Osteocyte (in vitro differentiated cells): ENCODE results near the gene LRCOL1. TPM values are rescaled to one million over a fixed set of nuclear protein-coding genes. Genes with fewer than 3 reads are reported as not detected.

ENCODE experiments used
- DNase-seq: peaks from one replicate; pipeline ENCODE4 v3.0.0; 2021; ENCODE audit warnings: mixed read lengths; ENCODE audit not compliant: unreplicated experiment; ENCODE audit errors: extremely low spot score
- H3K27ac Mint-ChIP-seq: one replicate; pipeline ENCODE4 v1.8.0; 2021; ENCODE audit warnings: mild to moderate bottlenecking, mixed read lengths; ENCODE audit not compliant: unreplicated experiment
- H3K27me3 Mint-ChIP-seq: one replicate; pipeline ENCODE4 v1.8.0; 2021; ENCODE audit warnings: mixed read lengths; ENCODE audit not compliant: unreplicated experiment
- H3K36me3 Mint-ChIP-seq: one replicate; pipeline ENCODE4 v1.8.0; 2021; ENCODE audit warnings: mixed read lengths; ENCODE audit not compliant: unreplicated experiment
- H3K4me1 Mint-ChIP-seq: one replicate; pipeline ENCODE4 v1.8.0; 2021; ENCODE audit warnings: mixed read lengths; ENCODE audit not compliant: unreplicated experiment
- H3K4me3 Mint-ChIP-seq: one replicate; pipeline ENCODE4 v1.8.0; 2021; ENCODE audit warnings: mild to moderate bottlenecking, moderate library complexity, mixed read lengths; ENCODE audit not compliant: unreplicated experiment
- H3K9me3 Mint-ChIP-seq: one replicate; pipeline ENCODE4 v1.8.0; 2021; ENCODE audit warnings: mixed read lengths; ENCODE audit not compliant: unreplicated experiment
- total RNA-seq: library from RNA; stranded (reverse); gene quantifications from 2 replicates; pipeline ENCODE4 v1.2.1, GENCODE V29; 2021
- TF ChIP-seq, protein P1 (sequence below): fragments of 200-600 bp; sonication (generic); IDR thresholded peaks from 2 replicates; pipeline ENCODE4 v1.5.0; 2021; ENCODE audit warnings: antibody characterized with exemption, mild to moderate bottlenecking, moderate library complexity

Gene LRCOL1
- total RNA-seq, 1 donor from 2014 or later = not detected

DNA sequence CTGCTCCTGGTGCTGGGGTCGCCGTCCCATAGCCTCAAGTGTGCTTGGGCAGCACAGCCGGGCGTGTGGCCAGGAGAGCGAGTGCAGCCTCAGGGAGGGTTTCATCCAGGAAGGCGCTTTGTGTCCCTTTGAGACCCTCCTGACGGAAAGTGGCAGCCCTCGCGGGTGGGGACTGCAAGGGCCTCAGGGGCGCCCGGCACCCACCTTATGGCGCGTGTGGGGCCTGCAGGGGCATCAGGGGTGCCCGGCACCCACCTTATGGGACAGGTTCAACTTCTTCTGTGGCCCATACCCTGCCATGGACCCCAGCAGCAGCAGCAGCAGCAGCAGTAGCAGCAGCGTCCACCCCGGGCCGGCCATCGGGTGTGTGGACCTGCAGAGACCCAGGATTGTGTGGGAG, 4.5 kb downstream of the LRCOL1 start:
- Mint-ChIP-seq H3K36me3 (no peaks in the 10 kb centered on the region), H3K27ac (no peak overlapping the region), H3K9me3 (no peaks in the 10 kb centered on the region), H3K4me3 (no peak overlapping the region), H3K27me3 (peaks cover 49% of the 10 kb centered on the region), H3K4me1 (peaks cover 10% of the 10 kb centered on the region)
- TF ChIP-seq, protein P1, sequence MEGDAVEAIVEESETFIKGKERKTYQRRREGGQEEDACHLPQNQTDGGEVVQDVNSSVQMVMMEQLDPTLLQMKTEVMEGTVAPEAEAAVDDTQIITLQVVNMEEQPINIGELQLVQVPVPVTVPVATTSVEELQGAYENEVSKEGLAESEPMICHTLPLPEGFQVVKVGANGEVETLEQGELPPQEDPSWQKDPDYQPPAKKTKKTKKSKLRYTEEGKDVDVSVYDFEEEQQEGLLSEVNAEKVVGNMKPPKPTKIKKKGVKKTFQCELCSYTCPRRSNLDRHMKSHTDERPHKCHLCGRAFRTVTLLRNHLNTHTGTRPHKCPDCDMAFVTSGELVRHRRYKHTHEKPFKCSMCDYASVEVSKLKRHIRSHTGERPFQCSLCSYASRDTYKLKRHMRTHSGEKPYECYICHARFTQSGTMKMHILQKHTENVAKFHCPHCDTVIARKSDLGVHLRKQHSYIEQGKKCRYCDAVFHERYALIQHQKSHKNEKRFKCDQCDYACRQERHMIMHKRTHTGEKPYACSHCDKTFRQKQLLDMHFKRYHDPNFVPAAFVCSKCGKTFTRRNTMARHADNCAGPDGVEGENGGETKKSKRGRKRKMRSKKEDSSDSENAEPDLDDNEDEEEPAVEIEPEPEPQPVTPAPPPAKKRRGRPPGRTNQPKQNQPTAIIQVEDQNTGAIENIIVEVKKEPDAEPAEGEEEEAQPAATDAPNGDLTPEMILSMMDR = no peak
- no peak for DNase-seq

DNA sequence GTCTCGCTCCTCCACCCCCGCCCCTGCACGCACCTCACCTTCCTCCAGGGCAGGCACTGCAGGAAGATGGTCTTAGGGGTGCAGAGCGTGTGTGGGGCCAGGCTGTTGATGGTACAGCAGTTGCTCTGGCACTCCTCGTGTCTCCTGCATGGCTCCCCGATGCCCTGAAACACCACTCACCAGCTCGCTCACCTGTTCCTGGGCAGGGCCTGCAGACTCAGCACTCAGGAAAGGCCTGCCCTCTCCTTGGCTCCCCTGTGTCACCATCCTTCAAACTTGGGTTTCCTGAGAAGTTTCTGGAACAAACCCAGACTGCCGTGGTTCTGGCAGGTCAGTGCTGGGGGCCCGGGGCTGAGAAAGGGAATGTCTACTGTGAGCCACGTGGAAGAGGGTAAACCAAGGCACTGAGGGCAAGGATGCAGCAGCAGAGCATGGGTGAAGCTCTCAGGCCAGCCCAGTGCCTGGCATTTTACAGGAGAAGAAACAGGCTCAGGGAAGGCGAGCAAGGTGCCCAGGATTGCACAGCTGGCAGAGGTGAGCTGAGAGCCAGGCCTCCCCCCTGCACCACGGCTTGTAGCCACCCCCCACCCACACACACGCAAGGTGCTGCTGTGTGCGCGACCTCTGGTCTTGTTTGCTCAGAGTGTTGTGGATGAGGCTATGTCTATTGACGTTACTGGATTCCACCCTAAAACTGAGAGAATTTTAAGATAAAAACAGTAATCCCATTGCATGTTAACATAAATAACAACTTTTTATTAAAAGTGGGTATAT, 5.5 kb downstream of the LRCOL1 start:
- Mint-ChIP-seq H3K27ac (no peak overlapping the region), H3K36me3 (no peaks in the 10 kb centered on the region), H3K9me3 (no peaks in the 10 kb centered on the region), H3K4me3 (no peak overlapping the region), H3K4me1 (peaks cover 10% of the 10 kb centered on the region), H3K27me3 (peaks cover 42% of the 10 kb centered on the region)
- TF ChIP-seq, protein P1 = no peak
- no peak for DNase-seq

DNA sequence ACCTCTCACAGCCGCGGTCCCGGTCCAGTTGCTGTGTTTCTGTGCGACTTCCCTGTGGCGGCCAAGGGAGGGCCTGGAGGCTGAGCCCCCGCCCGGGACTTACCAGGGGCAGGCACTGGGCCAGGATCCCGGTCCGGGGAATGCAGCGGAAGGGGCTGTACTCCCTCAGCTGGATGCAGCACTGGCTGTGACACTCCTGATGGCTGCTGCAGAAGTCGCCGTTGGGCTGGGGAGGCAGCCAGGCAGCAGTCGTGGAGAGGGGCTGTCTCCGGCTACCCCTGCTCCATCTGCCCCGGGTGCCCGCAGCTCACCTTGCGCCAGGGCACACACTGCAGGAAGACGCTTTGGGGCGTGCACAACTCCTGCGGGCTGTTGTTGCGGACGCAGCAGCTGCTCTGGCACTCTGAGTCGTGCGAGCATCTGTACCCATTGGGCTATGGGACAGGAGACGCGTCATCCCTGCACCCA, 6.2 kb downstream of the LRCOL1 start:
- no peaks in the 10 kb centered on the region for H3K9me3 Mint-ChIP-seq
- DNase-seq = peak; percentile 85
- H3K27me3 Mint-ChIP-seq = peaks cover 38% of the 10 kb centered on the region
- no peaks in the 10 kb centered on the region for H3K36me3 Mint-ChIP-seq
- TF ChIP-seq, protein P1 = no peak
- peaks cover 10% of the 10 kb centered on the region for H3K4me1 Mint-ChIP-seq
- no peak overlapping the region for H3K27ac Mint-ChIP-seq
- H3K4me3 Mint-ChIP-seq = no peak overlapping the region

DNA sequence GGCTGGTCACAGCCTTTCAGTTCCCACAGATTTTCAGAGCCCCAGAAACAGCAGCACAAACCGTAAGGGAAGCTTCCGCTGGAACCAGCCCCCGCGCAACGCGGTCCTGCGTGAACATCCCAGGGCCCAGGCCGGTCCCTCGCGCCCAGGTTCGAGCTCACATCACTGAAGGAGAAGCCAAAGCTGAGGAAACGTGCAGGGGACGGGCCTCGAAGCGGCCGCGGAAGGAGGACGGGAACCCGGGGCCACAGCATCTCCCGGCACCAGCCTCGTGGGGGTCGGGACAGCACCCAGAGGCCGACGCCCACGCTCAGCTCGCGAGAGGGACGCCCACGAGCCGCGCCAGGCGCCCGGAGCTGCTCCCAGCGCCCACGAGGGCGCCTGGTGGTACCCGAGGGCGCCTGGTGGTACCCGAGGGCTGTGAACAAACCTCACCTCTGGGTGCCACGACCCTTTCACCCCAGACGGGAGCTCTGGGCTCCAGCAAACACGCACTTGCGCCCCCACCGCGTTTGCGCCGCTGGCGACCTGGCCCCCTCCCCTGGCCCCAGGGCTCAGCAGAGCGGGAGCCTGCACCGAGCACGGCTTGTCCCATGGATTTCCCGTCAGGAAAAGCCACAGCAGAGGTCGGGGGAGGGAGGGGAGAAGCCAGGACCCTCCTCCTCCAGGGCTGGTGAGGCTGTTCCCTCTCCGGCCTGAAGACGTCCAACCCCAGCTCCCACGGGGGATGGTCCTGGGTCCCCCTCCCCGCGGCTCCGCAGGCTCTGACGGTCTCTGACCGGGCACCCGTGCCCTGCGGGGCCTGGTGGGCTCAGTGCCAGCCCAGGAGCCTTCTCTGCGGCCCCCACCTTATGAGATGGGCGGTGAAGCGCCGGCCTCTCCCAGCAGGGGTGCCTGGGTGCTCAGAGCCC, 6.9 kb downstream of the LRCOL1 start:
- Mint-ChIP-seq H3K4me3 (no peak overlapping the region), H3K4me1 (peaks cover 15% of the 10 kb centered on the region), H3K27ac (no peak overlapping the region), H3K36me3 (no peaks in the 10 kb centered on the region), H3K9me3 (no peaks in the 10 kb centered on the region), H3K27me3 (peaks cover 31% of the 10 kb centered on the region)
- DNase-seq = no peak
- TF ChIP-seq, protein P1 = no peak
